Liver (tissue), 9 donors: ENCODE data around the gene LPAR1. TPM values are rescaled to one million over a fixed set of nuclear protein-coding genes. Genes with fewer than 3 reads are reported as not detected.

Experiments
- DNase-seq: peaks from one replicate; pipeline ENCODE4 v3.0.0-alpha.2; 2017; ENCODE audit warnings: low spot score
- H3K27ac ChIP-seq, 2 donors: one replicate each; pipeline ENCODE4 v1.7.0; 2013; ENCODE audit warnings: inconsistent platforms in 2 of 2, low read length in 2 of 2, control low read depth in 1 of 2, low read depth in 1 of 2, mild to moderate bottlenecking in 1 of 2
- H3K27me3 ChIP-seq, 4 donors: one replicate each; pipeline versions ENCODE4 v1.6.1 to v1.7.0; 2013; ENCODE audit warnings: low read length in 3 of 4, inconsistent platforms in 1 of 4, mild to moderate bottlenecking in 1 of 4, moderate library complexity in 1 of 4; ENCODE audit not compliant: control insufficient read depth in 4 of 4, insufficient read depth in 4 of 4
- H3K36me3 ChIP-seq, 4 donors: one replicate each; pipeline versions ENCODE4 v1.6.1 to v1.7.0; 2013; ENCODE audit warnings: low read length in 3 of 4, mild to moderate bottlenecking in 3 of 4, low read depth in 1 of 4, moderate library complexity in 1 of 4; ENCODE audit not compliant: control insufficient read depth in 4 of 4, insufficient read depth in 3 of 4
- H3K4me1 ChIP-seq, 4 donors: one replicate each; pipeline versions ENCODE4 v1.6.1 to v1.7.0; 2013; ENCODE audit warnings: low read length in 3 of 4, mild to moderate bottlenecking in 3 of 4, moderate library complexity in 1 of 4; ENCODE audit not compliant: control insufficient read depth in 4 of 4, insufficient read depth in 4 of 4
- H3K4me3 ChIP-seq, 3 donors: one replicate each; pipeline versions ENCODE4 v1.6.1 to v1.7.0; 2013; ENCODE audit warnings: low read length in 3 of 3, control low read depth in 1 of 3, low read depth in 1 of 3, mild to moderate bottlenecking in 1 of 3
- H3K9ac ChIP-seq, 2 donors: one replicate each; pipeline ENCODE4 v1.7.0; 2013; ENCODE audit warnings: low read length in 2 of 2, mild to moderate bottlenecking in 2 of 2, moderate library complexity in 2 of 2, control low read depth in 1 of 2, low read depth in 1 of 2
- H3K9me3 ChIP-seq, 4 donors: one replicate each; pipeline versions ENCODE4 v1.6.1 to v1.7.0; 2013; ENCODE audit warnings: low read length in 3 of 4; ENCODE audit not compliant: control insufficient read depth in 4 of 4
- ATF3 ChIP-seq: IDR thresholded peaks from 2 replicates; pipeline ENCODE4 v1.6.1; 2016; ENCODE audit warnings: antibody characterized with exemption
- CTCF ChIP-seq: fragments of 150-350 bp; IDR thresholded peaks from 2 replicates; pipeline ENCODE4 v1.5.1; 2017; ENCODE audit warnings: improper control_type of control experiment, low read depth, low read length; ENCODE audit not compliant: missing input control
- EGR1 ChIP-seq, 2 donors: IDR thresholded peaks; 2 replicates each; pipeline ENCODE4 v1.6.1; 2016 to 2018; ENCODE audit warnings: antibody characterized with exemption in 2 of 2, low read depth in 2 of 2
- FOXA2 ChIP-seq: IDR thresholded peaks from 2 replicates; pipeline ENCODE4 v1.6.1; 2016; ENCODE audit warnings: antibody characterized with exemption
- GABPA ChIP-seq, 2 donors: IDR thresholded peaks in 1 of 2; conservative IDR thresholded peaks in 1 of 2; 2 replicates each; pipeline ENCODE4 v1.6.1; 2016; ENCODE audit warnings: antibody characterized with exemption in 2 of 2, mild to moderate bottlenecking in 1 of 2, moderate library complexity in 1 of 2
- HNF4A ChIP-seq, 2 donors: conservative IDR thresholded peaks; 2 replicates each; pipeline ENCODE4 v1.6.1; 2016; ENCODE audit warnings: antibody characterized with exemption in 2 of 2, mild to moderate bottlenecking in 2 of 2
- HNF4G ChIP-seq: IDR thresholded peaks from 2 replicates; pipeline ENCODE4 v1.6.1; 2016; ENCODE audit warnings: antibody characterized with exemption
- JUND ChIP-seq, 2 donors: IDR thresholded peaks; 2 replicates each; pipeline ENCODE4 v1.6.1; 2016; ENCODE audit warnings: antibody characterized with exemption in 2 of 2
- MAX ChIP-seq: IDR thresholded peaks from 2 replicates; pipeline ENCODE4 v1.6.1; 2016; ENCODE audit warnings: antibody characterized with exemption
- NR2F2 ChIP-seq: IDR thresholded peaks from 2 replicates; pipeline ENCODE4 v1.6.1; 2016; ENCODE audit warnings: antibody characterized with exemption
- RAD21 ChIP-seq, 2 donors: IDR thresholded peaks; 2 replicates each; pipeline ENCODE4 v1.6.1; 2016; ENCODE audit warnings: antibody characterized with exemption in 2 of 2, mild to moderate bottlenecking in 2 of 2
- REST ChIP-seq: IDR thresholded peaks from 2 replicates; pipeline ENCODE4 v1.6.1; 2016; ENCODE audit warnings: antibody characterized with exemption, mild to moderate bottlenecking
- RXRA ChIP-seq, 2 donors: IDR thresholded peaks; 2 replicates each; pipeline ENCODE4 v1.6.1; 2017 to 2018; ENCODE audit warnings: antibody characterized with exemption in 2 of 2, mild to moderate bottlenecking in 1 of 2
- TAF1 ChIP-seq: conservative IDR thresholded peaks from 2 replicates; pipeline ENCODE4 v1.6.1; 2016; ENCODE audit warnings: antibody characterized with exemption, mild to moderate bottlenecking
- WGBS: extraction: QIAGEN DNeasy Blood & Tissue Kit; methylation state at CpG from one replicate; pipeline ENCODE4 v1.1.7; 2013; 5-methylcytosine and 5-hydroxymethylcytosine counted together
- polyA plus RNA-seq, 2 donors: library from polyadenylated mRNA; stranded (reverse) in 1 of 2; unstranded in 1 of 2; fragments of 200-250 nt in 1 of 2; fragments of >200 nt in 1 of 2; fragmentation: Nextera tagmentation in 1 of 2; extraction: Ambion mirVana in 1 of 2; gene quantifications; one replicate each; pipeline versions ENCODE4 v1.2.1 to v1.2.3, GENCODE V29; 2013 to 2015
- total RNA-seq, 2 donors: library from RNA; depleted of rRNA; stranded (reverse); fragments of >200 nt; gene quantifications; one replicate each; pipeline ENCODE4 v1.2.3, GENCODE V29; 2014
- donor health status: healthy.
- donor health status: healthy.
- donor health status: healthy.
- donor health status: healthy.
- donor health status: healthy.

The LPAR1 gene
- total and polyA plus RNA-seq, 4 donors = 0.51 to 3.6 (median 1.1) TPM

- Histone ChIP-seq H3K4me3 (no peak overlapping the region), H3K36me3 (no peaks in the 10 kb centered on the region), H3K27me3 (peaks cover 0 to 17% (median 4%) of the 10 kb centered on the region in 4 donors)
Measured at GRCh38 chr9:111034170-111034897, 3.9 kb downstream of the LPAR1 start.

GRCh38 chr9:111030492-111030891 is 7.8 kb downstream of the LPAR1 start:
- no peak for DNase-seq
- no peak overlapping the region for H3K27ac ChIP-seq
- H3K9me3 ChIP-seq = no peaks in the 10 kb centered on the region
- no peaks in the 10 kb centered on the region for H3K4me1 ChIP-seq
- no peak overlapping the region for H3K4me3 ChIP-seq
- H3K9ac ChIP-seq = no peak overlapping the region
- peaks cover 0 to 7% (median 0%) of the 10 kb centered on the region in 4 donors for H3K27me3 ChIP-seq
- no peaks in the 10 kb centered on the region for H3K36me3 ChIP-seq
- WGBS = 71% methylated on average over 5 of the region's 5 CpGs
- TF ChIP-seq REST = no peak
- TF ChIP-seq MAX = no peak
- no peak for TF ChIP-seq HNF4A (conservative IDR thresholded peaks at IDR 0.05)
- no peak for TF ChIP-seq ATF3
- TF ChIP-seq RAD21 (IDR thresholded peaks at IDR 0.05) = no peak
- TF ChIP-seq NR2F2 = no peak
- no peak for TF ChIP-seq HNF4G
- TF ChIP-seq EGR1 (IDR thresholded peaks at IDR 0.05; ENCODE audit: low read depth in 2 of 2) = no peak

More at GRCh38 chr9:111034170-111034897, 3.9 kb downstream of the LPAR1 start:
- H3K27ac ChIP-seq = no peak overlapping the region
- no peak for TF ChIP-seq HNF4G
- TF ChIP-seq HNF4A (conservative IDR thresholded peaks at IDR 0.05) = no peak
- TF ChIP-seq FOXA2 = no peak
- no peak for TF ChIP-seq REST
- no peak for TF ChIP-seq RAD21 (IDR thresholded peaks at IDR 0.05)
- no peak for TF ChIP-seq JUND (IDR thresholded peaks at IDR 0.05)
- no peak for TF ChIP-seq CTCF
- no peak for TF ChIP-seq TAF1
- no peak for TF ChIP-seq GABPA (IDR thresholded peaks at IDR 0.05 in 1 of 2, conservative IDR thresholded peaks at IDR 0.05 in 1 of 2)
- TF ChIP-seq EGR1 (IDR thresholded peaks at IDR 0.05; ENCODE audit: low read depth in 2 of 2) = no peak
- TF ChIP-seq RXRA (IDR thresholded peaks at IDR 0.05) = no peak
- H3K4me1 ChIP-seq = peaks cover 11 to 27% (median 15%) of the 10 kb centered on the region in 4 donors
- no peak overlapping the region for H3K9ac ChIP-seq
- WGBS = 78% methylated on average over 6 of the region's 6 CpGs
- DNase-seq = no peak
- H3K9me3 ChIP-seq = no peaks in the 10 kb centered on the region
